Endothelial cell (in vitro differentiated cells): Measurements from ENCODE around the gene NRL. TPM values are rescaled to one million over a fixed set of nuclear protein-coding genes. Genes with fewer than 3 reads are reported as not detected.
"Not testable (repeated sequence)": the region's sequence is repeated elsewhere in the genome, so short reads cannot be mapped to it uniquely, and the experiment has no call there.

ENCODE experiments used
- DNase-seq: peaks from one replicate; pipeline ENCODE4 v3.0.0; 2021; ENCODE audit warnings: low spot score
- H3K27ac Mint-ChIP-seq: one replicate; pipeline ENCODE4 v1.8.0; 2021; ENCODE audit warnings: mixed read lengths, inconsistent platforms; ENCODE audit not compliant: unreplicated experiment
- H3K27me3 Mint-ChIP-seq: one replicate; pipeline ENCODE4 v1.8.0; 2021; ENCODE audit warnings: mild to moderate bottlenecking, moderate library complexity, mixed read lengths, inconsistent platforms; ENCODE audit not compliant: unreplicated experiment
- H3K36me3 Mint-ChIP-seq: one replicate; pipeline ENCODE4 v1.8.0; 2021; ENCODE audit warnings: mild to moderate bottlenecking, low read depth, mixed read lengths, inconsistent platforms; ENCODE audit not compliant: unreplicated experiment
- H3K4me1 Mint-ChIP-seq: one replicate; pipeline ENCODE4 v1.8.0; 2021; ENCODE audit warnings: mild to moderate bottlenecking, mixed read lengths, inconsistent platforms; ENCODE audit not compliant: unreplicated experiment
- H3K4me3 Mint-ChIP-seq: one replicate; pipeline ENCODE4 v1.8.0; 2021; ENCODE audit warnings: mild to moderate bottlenecking, mixed read lengths, inconsistent platforms; ENCODE audit not compliant: unreplicated experiment
- H3K9me3 Mint-ChIP-seq: one replicate; pipeline ENCODE4 v1.8.0; 2021; ENCODE audit warnings: mixed read lengths, inconsistent platforms; ENCODE audit not compliant: unreplicated experiment
- CTCF ChIP-seq: fragments of 200-600 bp; sonication (generic); IDR thresholded peaks from one replicate; pipeline ENCODE4 v1.5.0; 2021; ENCODE audit warnings: antibody characterized with exemption; ENCODE audit not compliant: unreplicated experiment
- total RNA-seq: library from RNA; stranded (reverse); fragmentation: NEBNext Ultra II Directional; extraction: Animal tissue kit (Norgen Biotek cat#: 25700); gene quantifications from one replicate; pipeline ENCODE4 v1.2.1, GENCODE V29; 2021; ENCODE audit not compliant: unreplicated experiment

Gene NRL
- total RNA-seq, 1 donor from 2014 or later, result 1.2 TPM

GRCh38 chr14:24051789-24052655 lies 62.7 kb downstream of the NRL start, which contains the start of gene CARMIL3:
Gene CARMIL3 (plus strand): TSS chr14:24052009. CDS start chr14:24052154, 145 bp downstream.
- no peak for TF ChIP-seq CTCF
- Mint-ChIP-seq H3K4me3 (peak within 1 kb of the TSS; percentile 90), H3K27me3 (peaks cover 17% of the 10 kb centered on the region), H3K4me1 (peaks cover 19% of the 10 kb centered on the region), H3K9me3 (no peaks in the 10 kb centered on the region), H3K36me3 (peaks cover 3% of the 10 kb centered on the region), H3K27ac (peak within 1 kb of the TSS; percentile 54)
- DNase-seq, result peak; percentile 53

GRCh38 chr14:24051176-24051788 lies 63.5 kb downstream of the NRL start:
- H3K36me3 Mint-ChIP-seq, result peaks cover 3% of the 10 kb centered on the region
- H3K27ac Mint-ChIP-seq, result no peak overlapping the region
- DNase-seq, result no peak
- no peaks in the 10 kb centered on the region for H3K9me3 Mint-ChIP-seq
- peaks cover 18% of the 10 kb centered on the region for H3K27me3 Mint-ChIP-seq
- no peak for TF ChIP-seq CTCF
- peaks cover 19% of the 10 kb centered on the region for H3K4me1 Mint-ChIP-seq
- H3K4me3 Mint-ChIP-seq, result peak overlapping the region; percentile 90

- not testable (repeated sequence) for DNase-seq
Measured at GRCh38 chr14:24050753-24051152, 64.0 kb downstream of the NRL start.

GRCh38 chr14:24049002-24049401 lies 65.7 kb downstream of the NRL start:
- not testable (repeated sequence) for H3K27ac Mint-ChIP-seq, H3K9me3 Mint-ChIP-seq, H3K4me3 Mint-ChIP-seq, H3K36me3 Mint-ChIP-seq, DNase-seq
- peaks cover 19% of the 10 kb centered on the region for H3K4me1 Mint-ChIP-seq
- H3K27me3 Mint-ChIP-seq, result peaks cover 11% of the 10 kb centered on the region

More at GRCh38 chr14:24050753-24051152, 64.0 kb downstream of the NRL start:
- peak overlapping the region; percentile 90 for H3K4me3 Mint-ChIP-seq
- H3K27ac Mint-ChIP-seq, H3K36me3 Mint-ChIP-seq, H3K9me3 Mint-ChIP-seq: not testable (repeated sequence)
- peaks cover 19% of the 10 kb centered on the region for H3K4me1 Mint-ChIP-seq
- H3K27me3 Mint-ChIP-seq, result peaks cover 18% of the 10 kb centered on the region

- no peak for DNase-seq
Measured at GRCh38 chr14:24042746-24043145, 72.0 kb downstream of the NRL start.

More at GRCh38 chr14:24042746-24043145, 72.0 kb downstream of the NRL start:
- Mint-ChIP-seq H3K4me3 (no peak overlapping the region), H3K9me3 (no peaks in the 10 kb centered on the region), H3K4me1 (peaks cover 7% of the 10 kb centered on the region), H3K27me3 (peaks cover 2% of the 10 kb centered on the region), H3K27ac (no peak overlapping the region), H3K36me3 (no peaks in the 10 kb centered on the region)
- no peak for TF ChIP-seq CTCF
